G401.6 (cell line): ENCODE data around the gene KNTC1.
"Not testable (repeated sequence)": the region's sequence is repeated elsewhere in the genome, so short reads cannot be mapped to it uniquely, and the experiment has no call there.

Source experiments
- FAIRE-seq: peaks from 2 replicates; lab custom pipeline; 2012; peaks lifted over from hg19 to GRCh38; lab: Jason Lieb, UNC

KNTC1 gene, protein sequence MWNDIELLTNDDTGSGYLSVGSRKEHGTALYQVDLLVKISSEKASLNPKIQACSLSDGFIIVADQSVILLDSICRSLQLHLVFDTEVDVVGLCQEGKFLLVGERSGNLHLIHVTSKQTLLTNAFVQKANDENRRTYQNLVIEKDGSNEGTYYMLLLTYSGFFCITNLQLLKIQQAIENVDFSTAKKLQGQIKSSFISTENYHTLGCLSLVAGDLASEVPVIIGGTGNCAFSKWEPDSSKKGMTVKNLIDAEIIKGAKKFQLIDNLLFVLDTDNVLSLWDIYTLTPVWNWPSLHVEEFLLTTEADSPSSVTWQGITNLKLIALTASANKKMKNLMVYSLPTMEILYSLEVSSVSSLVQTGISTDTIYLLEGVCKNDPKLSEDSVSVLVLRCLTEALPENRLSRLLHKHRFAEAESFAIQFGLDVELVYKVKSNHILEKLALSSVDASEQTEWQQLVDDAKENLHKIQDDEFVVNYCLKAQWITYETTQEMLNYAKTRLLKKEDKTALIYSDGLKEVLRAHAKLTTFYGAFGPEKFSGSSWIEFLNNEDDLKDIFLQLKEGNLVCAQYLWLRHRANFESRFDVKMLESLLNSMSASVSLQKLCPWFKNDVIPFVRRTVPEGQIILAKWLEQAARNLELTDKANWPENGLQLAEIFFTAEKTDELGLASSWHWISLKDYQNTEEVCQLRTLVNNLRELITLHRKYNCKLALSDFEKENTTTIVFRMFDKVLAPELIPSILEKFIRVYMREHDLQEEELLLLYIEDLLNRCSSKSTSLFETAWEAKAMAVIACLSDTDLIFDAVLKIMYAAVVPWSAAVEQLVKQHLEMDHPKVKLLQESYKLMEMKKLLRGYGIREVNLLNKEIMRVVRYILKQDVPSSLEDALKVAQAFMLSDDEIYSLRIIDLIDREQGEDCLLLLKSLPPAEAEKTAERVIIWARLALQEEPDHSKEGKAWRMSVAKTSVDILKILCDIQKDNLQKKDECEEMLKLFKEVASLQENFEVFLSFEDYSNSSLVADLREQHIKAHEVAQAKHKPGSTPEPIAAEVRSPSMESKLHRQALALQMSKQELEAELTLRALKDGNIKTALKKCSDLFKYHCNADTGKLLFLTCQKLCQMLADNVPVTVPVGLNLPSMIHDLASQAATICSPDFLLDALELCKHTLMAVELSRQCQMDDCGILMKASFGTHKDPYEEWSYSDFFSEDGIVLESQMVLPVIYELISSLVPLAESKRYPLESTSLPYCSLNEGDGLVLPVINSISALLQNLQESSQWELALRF (N-terminal part only)

DNA sequence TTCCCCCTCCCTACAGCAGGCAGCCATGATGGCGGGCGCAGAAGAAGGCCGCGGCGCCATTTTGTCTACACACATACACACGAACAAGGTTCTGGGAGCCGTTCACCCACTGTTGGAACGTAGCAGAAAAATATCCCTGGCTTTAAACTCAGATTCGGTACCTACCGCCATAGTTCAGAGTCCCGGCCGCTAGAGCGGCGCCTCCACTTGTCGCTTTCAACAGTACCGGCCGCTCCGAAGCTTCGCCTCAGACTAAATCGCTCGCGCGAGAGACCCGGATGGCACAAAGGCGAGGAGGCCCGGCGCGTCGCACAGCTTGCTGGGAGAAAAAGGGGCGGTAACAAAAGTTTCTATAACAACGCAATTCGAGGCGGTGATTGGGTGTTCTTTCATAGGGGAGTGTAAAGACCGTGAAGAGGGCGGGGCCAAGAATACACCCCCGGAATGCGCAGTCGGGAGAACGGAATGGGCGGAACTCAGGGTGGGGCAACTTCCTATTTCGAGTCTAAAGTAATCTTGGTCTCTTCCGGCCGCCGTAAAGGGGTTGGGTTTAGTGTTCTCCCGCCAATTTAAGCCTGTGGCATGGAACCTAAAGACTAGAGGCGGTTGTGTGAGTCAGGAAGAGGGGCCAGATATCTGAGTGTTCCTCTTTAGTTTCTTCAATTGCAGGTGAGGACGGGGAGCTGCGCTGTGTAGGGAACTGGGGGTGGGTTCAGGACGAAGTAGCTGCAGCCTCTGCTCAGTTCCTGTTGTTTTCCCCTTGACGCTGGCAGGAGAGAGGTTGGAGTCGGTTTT, at the start of gene KNTC1, which contains the start of gene RSRC2:
KNTC1 (plus strand) TSS at position 567 of the 795 bp plus-strand sequence. CDS start 2,815 bp downstream, outside the sequence.
RSRC2 (minus strand) TSS at position 254 of the 795 bp plus-strand sequence; CDS start at position 171, 83 bp downstream.
- FAIRE-seq, result peak; percentile 99

DNA sequence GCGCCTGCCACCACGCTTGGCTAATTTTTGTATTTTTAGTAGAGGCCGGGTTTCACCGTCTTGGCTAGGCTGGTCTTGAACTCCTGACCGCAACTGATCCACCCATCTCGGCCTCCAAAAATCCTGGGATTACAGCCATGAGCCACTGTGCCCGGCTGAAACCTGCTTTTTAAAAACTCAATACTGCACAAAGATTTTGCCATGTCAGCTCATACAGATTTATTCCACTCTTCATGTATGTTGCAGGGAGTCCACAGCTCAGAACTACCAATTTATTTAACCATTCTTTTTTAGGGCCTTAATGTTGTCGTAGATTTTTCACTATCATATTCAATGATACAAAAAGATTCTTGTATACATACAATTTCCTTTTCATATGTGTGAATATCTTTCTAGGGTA, 46.3 kb upstream of the KNTC1 start:
- no peak for FAIRE-seq

DNA sequence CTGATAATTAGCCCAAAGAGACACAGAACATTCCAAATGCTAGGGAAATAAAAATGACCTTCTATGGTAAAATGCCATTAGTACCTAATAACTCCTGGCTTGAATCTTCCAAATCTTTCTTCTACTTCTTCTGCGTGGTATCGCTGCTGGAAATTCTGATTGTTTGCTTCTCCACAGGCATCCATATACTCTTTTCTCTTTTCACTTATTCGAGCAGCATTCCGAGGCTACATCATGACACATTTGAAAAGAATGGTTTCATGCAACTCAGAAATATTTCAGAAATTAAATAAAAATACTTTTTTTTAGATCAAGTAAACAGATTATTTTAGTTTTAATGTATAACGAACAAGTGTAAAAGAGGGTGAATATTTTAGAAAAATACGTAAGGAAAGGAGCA, 45.2 kb upstream of the KNTC1 start:
- FAIRE-seq, result no peak

DNA sequence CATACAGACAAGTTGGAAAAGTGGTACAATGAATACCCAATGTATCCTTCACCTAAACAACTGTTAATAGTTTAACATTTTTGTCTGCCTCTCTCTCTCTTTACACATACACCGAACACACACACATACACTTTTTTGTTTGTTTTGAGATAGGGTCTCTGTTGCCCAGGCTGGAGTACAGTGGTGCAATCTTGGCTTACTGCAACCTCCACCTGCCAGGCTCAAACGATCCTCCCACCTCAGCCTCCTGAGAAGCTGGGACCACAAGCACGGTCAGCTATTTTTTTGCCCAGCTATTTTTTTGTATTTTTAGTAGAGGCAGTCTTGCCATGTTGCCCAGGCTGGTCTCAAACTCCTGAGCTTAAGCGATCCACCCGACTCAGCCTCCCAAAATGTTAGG, 43.1 kb upstream of the KNTC1 start:
- no peak for FAIRE-seq

DNA sequence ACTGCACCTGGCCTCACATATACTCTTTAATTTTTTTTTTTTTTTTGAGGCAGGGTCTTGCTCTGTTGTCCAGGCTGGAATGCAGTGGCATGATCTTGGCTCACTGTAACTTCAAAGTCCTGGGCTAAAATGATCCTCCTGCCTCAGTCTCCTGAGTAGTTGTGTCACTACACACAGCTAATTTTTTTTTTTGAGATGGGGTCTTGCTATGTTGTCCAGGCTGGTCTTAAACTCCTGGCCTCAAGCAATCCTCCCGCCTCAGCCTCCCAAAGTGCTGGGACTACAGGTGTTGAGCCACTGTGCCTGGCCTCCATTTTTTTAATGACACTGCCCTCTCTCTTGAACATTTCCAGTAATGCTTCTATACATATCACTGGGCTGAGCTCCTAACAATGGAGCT, 42.7 kb upstream of the KNTC1 start:
- FAIRE-seq, result not testable (repeated sequence)

DNA sequence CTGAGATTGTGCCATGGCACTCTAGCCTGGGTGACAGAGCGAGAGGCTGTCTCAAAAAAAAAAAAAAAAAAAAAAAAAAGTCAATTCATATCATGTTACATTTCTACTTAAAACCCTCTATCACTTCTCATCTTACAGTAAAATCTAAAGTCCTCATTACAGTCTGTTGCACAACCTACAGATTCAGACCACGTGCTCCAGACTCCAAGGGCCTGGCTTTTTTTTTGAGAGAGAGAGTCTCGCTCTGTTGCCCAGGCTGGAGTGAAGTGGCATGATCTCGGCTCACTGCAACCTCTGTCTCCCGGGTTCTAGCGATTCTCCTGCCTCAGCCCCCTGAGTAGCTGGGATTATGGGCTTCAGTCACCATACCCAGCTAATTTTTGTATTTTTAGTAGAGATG, 40.7 kb upstream of the KNTC1 start:
- FAIRE-seq, result not testable (repeated sequence)

DNA sequence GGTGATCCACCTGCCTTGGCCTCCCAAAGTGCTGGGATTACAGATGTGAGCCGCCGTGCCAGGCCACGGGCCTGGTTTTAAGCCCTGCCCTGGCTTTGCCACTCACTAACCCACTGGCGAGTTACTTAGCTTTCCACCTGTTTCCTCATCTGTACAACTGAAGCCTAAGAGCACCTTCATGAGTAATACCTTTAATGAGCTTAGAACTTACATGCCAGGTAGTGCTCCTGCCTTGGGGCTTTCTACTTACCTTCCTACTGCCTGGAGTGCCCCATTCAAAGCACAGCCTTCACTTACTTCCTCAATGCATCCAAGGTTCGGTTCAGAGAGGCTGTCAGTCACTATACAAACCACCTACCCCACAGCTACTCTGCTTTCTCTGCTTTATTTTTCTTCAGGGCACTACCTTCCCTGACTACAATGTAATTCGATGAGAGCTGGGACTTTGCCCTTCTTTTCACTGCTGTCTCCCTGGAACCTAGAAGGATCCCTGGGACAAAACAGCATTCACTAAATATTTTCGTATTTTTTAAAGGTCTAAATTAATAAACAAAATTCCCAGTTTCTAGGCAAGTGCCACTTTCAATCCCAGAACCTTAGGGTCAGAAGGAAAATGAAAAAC, 40.1 kb upstream of the KNTC1 start:
- FAIRE-seq, result no peak

DNA sequence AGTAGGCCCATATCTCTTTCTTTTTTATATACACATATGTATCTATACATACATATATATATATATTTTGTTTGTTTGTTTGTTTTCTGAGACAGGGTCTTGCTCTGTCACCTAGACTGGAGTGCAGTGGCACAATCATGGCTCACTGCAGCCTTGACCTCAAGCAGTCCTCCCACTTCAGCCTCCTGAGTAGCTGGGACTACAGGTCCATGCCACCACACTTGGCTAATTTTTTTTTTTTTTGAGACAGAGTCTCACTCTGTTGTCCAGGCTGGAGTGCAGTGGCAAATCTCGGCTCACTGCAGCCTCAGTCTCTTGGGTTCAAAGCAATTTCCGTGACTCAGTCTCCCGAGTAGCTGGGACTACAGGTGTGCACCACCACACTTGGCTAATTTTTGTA, 39.2 kb upstream of the KNTC1 start:
- not testable (repeated sequence) for FAIRE-seq

DNA sequence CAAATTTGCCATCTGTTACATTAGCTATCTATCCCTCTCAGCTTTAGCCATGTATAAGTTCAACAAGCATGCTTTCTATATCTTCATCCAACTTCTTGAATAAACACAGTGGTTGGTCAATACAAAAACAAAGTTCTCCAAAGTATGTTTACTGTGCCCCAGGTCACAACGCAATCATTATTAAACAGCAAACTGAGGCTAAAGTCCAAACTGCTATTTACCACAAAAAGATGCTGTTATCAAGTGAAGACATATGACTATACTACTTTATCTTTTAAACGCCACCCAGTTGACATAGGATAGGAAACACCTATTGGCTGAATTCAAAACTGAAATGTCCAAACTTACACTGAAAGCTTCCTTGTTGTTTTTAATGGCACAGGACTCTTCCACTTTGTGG, 38.0 kb upstream of the KNTC1 start:
- no peak for FAIRE-seq

DNA sequence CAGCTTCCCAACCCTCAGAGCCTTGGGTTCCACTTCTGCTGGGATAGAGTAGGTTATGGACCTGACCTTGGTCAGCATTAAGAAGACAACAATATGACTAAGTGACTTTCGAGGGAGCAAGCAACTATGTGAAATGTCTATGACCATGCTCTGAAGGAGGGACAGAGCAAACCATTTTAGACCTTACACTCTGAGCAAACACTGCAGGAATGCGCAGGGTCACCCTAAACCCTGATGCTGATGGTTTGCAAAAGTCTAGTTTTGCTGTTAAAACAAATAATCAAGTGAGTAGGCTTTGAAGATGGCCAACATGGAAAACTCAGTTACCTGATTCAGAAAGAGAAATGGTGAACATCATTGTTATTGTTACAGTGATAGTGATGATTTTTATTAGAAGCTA, 35.1 kb upstream of the KNTC1 start:
- no peak for FAIRE-seq

DNA sequence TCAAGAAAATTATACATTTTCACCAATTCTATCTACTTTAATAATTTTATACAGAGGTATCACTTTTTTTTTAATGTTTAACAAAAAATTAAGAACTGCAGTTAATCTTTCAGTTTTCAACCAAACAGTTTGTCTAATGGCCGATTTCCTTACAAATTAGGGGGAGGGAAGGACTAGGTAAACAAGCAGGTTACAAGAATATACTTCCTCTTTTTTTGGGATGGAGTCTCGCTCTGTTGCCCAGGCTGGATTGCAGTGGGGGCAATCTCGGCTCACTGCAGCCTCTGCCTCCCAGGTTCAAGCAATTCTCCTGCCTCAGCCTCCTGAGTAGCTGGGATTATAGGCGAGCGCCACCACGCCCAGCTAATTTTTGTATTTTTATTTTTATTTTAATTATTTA, 33.8 kb upstream of the KNTC1 start:
- not testable (repeated sequence) for FAIRE-seq

DNA sequence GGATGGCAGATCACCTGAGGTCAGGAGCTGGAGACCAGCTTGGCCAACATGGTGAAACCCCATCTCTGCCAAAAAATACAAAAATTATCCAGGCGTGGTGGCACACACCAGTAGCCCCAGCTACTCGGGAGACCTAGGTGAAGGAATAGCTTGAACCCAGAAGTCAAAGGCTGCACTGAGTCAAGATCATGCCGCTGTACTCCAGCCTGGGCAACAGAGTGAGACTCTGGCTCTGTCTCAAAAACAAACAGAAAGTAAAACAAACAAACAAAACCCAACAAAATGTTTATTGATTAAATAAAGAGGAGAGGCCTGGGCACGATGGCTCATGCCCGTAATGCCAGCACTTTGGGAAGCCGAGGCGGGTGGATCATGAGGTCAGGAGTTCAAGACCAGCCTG, 31.8 kb upstream of the KNTC1 start:
- FAIRE-seq, result no peak

DNA sequence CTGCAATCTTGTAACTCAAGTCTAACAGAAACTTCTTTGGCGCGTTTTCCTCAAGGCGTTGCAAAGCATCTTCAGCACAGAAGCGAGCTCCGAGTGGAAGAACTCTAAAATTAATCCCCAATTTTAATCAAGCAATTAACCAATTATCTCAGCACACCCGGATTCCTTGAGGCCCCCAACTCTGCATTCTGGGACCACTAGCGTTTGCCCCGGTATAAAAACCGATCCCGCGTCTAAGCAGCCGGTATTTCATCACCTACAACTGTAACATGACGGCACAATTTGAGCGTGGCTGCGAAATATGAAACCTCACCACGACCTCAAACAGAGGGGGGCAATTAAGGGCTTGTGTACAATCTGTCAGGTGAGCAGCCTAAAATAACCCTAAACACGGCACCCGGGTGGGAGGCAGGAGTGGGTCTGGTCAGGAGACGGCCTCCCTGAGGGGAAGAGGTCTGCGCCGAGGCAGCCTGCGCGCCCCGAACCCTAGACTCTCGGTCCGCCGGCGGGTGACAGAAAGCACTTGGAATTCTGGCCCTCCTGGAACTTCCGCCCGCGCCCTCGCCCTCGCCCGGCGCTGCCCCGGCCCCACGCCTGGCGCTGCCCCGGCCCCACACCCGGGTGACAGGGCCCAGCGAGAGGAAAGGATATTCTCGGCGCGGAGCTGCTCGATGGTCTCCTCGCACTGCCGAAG, 26.9 kb upstream of the KNTC1 start:
- no peak for FAIRE-seq

DNA sequence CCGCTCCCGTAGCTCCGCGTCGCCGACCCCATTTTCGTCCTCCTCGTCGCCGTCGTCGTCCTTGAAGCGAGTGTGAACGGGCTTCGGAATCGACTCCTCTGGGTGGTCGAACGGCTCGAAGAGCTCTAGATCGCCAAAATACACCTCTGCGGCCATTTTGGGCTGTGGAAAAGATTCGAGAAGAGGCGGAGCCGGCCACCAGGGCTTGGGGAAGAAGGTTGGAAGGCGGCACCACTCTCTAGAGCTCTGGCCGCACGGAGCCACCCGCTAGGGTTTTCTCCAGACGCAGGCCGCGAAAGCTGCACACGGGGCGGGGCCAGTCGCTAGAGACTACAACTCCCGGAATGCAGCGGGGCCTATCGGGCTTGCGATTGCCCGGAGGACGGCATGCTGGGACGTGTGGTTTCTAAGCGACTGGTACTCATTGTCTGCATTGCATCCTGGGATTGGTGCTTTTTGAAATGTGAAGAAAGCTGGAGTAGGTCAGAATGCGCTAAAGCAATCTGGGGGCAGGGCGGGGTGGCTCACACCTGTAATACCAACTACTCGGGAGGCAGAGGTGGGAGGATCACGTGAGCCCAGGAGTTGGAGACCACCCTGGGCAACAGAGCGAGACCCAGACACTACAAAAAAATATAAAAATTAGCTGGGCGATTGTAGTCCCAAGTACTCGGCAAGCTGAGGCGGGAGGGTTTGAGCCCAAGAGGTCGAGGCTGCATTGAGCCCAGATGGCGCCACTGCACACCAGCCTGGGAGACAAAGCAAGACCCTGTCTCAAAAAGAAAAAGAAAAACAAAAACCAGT, 26.2 kb upstream of the KNTC1 start, which contains the start of gene ZCCHC8:
ZCCHC8 (minus strand) TSS at position 248 of the 804 bp plus-strand sequence; CDS start at position 156, 92 bp downstream.
- peak; percentile 98 for FAIRE-seq

DNA sequence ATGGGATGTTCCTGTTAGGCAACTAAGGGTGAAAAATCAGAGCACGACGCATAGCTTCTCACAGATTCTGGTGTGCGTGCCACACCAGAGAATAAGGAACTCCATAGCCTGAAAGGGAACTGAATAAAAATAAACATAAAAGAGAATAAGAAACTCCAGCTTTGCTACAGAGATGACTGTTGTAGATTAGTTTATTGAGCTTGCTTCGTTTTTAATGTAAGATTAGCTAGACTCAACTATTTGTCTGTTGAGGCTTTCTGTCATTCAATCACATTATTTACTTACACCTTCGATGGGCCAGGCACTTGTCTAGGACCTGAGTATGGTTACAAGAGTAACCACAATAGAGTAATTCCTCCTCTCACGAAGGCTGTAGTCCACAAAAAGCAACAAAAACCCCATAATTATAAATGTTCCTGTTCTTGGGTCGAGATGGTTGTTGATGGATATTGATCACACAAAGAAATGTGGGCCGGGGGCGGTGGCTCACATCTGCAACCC, 25.5 kb upstream of the KNTC1 start:
- no peak for FAIRE-seq

DNA sequence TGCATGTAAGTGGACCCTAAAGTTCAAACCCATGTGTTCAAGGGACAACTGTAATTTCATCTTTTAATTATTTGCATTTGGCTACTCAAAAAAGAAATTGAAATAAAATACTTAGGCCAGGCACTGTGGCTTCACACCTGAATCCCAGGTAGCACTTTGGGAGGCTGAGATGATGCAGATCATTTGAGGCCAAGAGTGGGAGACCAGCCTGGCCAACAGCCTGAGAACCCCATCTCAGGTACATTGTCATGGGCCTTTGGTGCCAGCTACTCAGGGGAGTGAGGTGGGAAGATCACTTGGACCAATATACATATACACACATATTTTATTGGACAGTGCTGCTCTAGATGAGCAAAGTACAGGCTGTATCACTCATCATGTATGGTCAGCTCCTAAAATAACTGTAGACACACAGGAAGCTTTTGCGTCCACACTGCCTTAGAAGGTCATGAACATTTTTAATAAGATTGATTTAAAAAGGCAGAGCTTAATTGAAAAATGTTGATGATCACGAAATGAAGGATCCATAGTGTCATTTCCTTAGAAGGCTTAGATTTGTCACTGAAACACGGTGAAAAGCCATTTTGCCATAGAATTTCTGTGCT, 23.8 kb upstream of the KNTC1 start:
- no peak for FAIRE-seq

DNA sequence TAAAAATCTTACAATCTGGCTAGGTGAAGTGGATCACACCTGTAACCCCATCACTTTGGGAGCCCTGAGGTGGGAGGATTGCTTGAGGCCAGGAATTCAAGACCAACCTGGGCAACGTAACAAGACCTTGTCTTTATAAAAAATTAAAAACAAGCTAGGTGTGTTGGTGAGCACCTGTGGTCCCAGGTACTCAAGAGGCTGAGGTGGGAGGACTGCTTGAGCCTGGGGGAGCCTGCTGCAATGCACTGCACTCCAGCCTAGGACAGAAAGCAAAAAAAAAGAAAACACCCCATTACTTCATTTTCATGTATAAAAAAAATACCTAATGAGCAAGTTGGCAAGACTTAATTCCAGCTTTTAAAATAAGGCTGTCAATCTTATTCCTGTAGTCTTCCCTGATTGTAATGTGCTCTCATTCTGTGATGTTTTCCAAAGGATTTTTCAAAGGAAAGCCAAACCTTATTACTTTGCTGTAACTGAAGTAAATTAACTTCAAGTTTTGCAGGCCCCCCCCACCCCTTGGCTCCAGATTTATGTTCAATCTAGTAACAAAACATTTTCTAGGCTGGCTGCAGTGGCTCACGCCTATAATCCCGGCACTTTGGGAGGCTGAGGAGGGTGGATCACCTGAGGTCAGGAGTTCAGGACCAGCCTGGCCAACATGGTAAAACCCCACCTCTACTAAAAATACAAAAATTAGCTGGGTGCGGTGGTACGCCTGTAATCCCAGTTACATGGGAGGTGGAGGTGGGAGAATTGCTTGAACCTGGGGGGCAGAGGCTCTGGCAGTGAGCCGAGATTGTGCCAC, 23.1 kb upstream of the KNTC1 start:
- peak; percentile 28 for FAIRE-seq
